SKM-1 (cell line): Measurements from ENCODE around the gene TSPEAR.

ENCODE experiments used
- DNase-seq: peaks from one replicate; lab custom pipeline; 2025; ENCODE audit not compliant: unreplicated experiment; lab: John Stamatoyannopoulos, UW

The TSPEAR gene

GRCh38 chr21:44741921-44742320, 30.5 kb upstream of the TSPEAR start:
- DNase-seq, result no peak

DNA sequence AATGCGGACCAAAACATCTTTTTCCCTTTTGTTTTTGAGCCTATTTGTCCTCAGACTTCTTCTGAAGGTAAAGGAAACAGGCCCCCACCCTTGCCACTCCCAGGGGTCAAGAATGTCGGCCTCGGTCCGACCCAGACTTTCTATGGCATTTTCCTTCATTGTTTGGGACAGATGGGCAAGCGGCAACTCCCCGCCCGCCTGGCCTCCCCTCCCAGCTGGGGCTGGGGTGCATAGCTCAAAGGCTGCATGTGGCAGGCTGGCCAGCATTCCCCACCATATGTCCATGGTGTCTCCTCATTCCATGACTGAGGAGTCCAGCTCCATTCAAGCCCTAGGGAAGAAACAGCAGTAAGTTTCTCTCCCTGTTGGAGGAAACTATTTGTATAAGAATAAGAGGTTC, 29.4 kb upstream of the TSPEAR start:
- DNase-seq, result no peak

- no peak for DNase-seq
Observed at GRCh38 chr21:44739316-44739715, 27.9 kb upstream of the TSPEAR start.

DNA sequence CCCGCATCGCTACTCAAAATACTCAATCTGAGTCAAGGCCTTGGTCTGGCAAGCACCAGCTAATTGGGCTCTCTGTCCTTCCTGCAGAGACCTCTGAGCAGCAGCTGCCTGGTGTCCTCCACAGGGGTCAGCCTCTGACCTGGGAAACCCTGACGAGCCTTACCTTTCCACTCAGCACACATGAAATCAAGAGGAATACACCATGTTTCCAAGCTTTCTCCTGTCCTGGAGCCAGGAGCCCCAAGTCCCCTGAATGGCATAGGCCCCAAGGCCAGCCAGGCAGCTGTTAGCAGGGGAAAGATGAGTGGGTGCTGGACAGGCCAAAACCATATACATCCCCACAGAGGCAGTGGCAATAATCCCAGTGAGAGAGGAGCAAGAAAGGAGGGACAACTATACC, 27.2 kb upstream of the TSPEAR start:
- no peak for DNase-seq

- DNase-seq, result no peak
Observed at GRCh38 chr21:44737706-44738354, 26.5 kb upstream of the TSPEAR start.

DNA sequence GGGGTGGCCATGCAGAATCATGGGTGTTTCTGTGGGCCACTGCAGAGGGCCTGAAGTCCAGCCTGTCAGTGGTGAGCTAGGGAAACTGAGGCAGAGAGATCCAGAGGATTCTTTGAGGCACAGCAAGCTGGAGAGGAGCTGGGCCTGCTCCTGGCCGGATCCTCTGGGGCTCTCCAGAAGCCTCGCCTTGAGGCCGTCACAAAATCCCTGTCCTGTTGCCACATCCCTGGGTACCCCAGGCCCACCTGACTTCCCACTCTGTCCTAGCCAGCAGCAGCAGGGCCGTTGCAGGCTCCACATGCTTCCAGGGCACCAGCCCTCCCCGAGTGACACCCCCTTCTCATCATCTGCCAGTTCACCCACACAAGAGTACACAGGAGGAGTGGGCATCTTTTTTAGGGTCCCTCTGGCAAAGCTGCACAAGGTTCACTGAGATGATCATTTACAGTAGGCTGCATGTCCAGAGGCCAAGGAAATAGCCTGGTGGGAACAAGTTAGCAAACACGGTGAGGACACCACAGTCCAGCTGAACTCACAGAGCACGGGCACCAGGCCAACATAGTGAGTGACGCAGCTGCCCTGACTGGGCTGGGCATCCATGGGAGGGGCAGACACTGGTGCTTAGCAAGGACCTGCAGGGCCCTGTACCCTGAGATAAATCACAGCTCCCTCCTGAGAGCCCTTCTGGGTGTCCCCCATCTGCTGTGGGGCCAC, 25.1 kb upstream of the TSPEAR start:
- no peak for DNase-seq

- DNase-seq, result no peak
Observed at GRCh38 chr21:44735821-44736220, 24.4 kb upstream of the TSPEAR start.

DNA sequence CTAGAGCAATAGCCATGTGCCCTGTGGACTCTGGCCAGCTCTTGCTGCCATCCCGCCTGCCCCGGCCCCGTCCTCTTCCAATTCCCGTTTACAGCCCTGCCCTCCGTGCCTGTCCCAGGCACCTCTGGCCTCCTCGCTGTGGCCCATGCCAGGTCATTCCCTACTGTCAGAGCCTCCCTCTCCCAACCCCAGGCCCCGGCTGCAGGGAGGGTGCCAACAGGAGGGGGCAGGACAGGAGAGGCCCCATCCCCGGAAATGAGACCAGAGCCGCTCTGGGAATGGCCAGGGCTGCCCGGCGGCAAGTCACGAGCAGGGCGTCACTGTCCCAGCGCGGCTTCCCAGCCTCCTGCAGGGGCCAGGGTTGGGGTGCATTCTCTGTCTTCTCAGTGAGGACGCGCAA, 23.5 kb upstream of the TSPEAR start:
- no peak for DNase-seq

DNA sequence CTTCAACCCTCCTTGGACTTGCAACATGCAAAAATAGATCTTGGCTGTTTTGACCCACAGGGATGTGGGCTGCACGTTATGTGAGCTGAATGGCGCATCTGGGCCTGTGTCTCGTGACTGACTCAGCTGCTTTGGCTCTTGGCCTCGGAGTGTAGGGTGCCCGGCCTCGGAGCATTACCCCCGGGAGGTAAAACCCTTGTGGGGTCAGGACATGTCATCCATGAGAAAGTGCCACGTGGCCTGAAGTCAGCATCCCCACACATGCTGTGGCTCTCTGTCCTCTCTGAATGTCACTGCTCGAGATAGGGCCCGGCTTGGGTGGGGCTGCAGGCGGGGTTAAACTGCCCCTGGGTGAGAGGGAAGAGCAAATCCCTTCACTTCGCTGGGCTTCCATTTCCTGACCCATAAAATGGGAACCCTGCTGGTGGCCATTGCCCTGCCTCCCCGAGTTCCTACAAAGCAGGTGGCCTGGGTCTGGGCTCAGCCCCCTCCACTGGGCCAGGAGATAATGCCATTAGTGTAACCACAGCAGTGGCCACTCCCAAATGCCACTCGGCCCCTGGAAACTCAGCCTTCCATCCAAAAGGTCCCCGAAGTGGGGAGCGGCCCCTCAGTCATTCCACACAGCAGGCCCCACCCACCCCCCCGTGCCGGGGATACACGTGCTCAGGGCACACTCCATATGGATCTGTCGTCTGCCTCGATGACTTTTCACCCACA, 22.8 kb upstream of the TSPEAR start:
- no peak for DNase-seq

DNA sequence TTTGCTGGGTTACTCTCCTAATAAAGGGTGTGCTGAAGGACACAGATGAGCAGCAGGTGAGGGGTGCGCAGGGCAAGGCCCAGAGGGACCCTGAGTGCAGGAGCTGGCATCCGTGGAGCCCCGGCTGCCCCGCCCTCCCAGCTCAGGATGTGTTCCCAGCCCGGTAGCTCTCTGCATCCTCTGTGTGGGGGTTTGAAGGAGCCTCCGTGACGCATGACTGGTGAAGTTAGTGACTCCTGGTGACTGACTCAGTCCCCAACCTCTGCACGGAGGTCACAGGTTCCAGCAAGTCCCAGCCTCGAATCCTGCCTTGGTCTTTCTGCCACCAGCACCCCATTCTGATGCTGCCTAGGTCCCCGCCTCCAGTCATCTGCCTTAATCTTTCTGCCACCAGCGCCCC, 21.6 kb upstream of the TSPEAR start:
- no peak for DNase-seq

DNA sequence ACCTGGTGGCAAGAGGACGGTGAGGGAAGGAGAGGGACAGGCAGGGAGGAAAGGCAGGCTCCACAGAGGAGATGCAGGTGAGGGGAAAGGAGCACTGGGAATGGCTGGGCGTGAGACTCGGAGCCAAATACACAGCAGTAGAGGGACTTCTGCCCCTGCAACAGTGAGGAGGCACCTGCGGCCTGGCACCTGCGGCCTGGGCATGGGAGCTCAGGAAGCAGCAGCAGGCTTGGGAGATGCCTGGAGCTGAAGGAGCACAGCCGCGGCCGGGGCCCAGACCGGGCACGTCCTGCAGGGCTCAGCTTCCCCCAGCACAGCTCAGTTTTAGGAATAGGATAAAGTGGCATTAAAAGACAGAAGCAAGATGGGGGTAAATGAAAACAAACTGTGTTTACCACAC, 20.9 kb upstream of the TSPEAR start:
- DNase-seq, result no peak

GRCh38 chr21:44730951-44731579, 19.7 kb upstream of the TSPEAR start:
- peak; percentile 34 for DNase-seq

DNA sequence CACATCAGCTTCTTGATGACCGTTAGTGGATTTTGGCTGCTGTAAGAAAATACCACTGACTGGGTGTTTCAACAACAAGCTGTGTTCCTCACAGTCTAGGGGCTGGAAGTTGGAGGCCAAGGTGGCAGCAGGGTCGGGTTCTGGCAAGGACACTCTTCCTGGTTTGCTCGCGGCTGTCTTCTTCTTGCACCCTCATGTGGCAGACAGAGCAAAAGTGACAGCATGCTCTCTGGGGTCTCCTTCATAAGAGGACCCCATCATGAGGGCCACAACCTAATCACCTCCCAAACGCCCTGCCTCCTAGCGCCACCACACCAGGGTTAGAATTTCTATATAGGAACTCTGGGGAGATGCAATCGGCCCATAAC, 18.6 kb upstream of the TSPEAR start:
- no peak for DNase-seq

GRCh38 chr21:44729336-44730027, 18.1 kb upstream of the TSPEAR start:
- DNase-seq, result no peak

GRCh38 chr21:44728716-44729115, 17.3 kb upstream of the TSPEAR start:
- no peak for DNase-seq

- no peak for DNase-seq
Observed at GRCh38 chr21:44727757-44728156, 16.4 kb upstream of the TSPEAR start.

DNA sequence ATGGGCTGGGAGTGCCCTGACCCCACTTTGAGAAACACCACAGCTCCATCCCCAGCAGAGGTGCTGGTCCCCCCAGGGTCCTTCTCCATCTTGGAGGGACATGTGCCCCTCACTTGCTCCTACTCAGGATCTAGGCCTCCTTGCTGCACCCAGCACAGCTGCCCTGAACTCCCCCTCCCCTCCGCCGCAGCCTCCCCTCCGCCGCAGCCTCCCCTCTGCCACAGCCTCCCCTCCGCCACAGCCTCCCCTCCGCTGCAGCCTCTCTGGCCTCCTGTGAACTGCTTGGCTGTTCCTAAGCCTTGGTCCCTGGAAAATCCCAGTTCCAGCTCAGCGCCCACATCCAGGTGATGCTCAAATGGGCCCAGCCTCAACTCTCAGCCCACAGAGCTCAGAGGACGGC, 15.9 kb upstream of the TSPEAR start:
- DNase-seq, result no peak

- no peak for DNase-seq
Observed at GRCh38 chr21:44726826-44727225, 15.5 kb upstream of the TSPEAR start.

- no peak for DNase-seq
Observed at GRCh38 chr21:44724926-44725325, 13.6 kb upstream of the TSPEAR start.

GRCh38 chr21:44724196-44724595, 12.8 kb upstream of the TSPEAR start:
- no peak for DNase-seq
